H1 (cell line): ENCODE data around the gene KRT7. TPM values are rescaled to one million over a fixed set of nuclear protein-coding genes. Genes with fewer than 3 reads are reported as not detected.
A peak's percentile ranks its signal among the peaks of the same experiment; 100 is the strongest.

Source experiments
- CBX5 ChIP-seq: fragments of 300-800, 300-1000 bp; sonication (generic); IDR thresholded peaks from 2 replicates; pipeline ENCODE4 v1.7.1; 2016; ENCODE audit warnings: antibody characterized with exemption, low read length, low read depth
- CBX8 ChIP-seq: fragments of 300-800, 300-1000 bp; sonication (generic); IDR thresholded peaks from 2 replicates; pipeline ENCODE4 v1.7.1; 2016; ENCODE audit warnings: low read depth, low read length, borderline replicate concordance
- EGR1 ChIP-seq: IDR thresholded peaks from 2 replicates; pipeline ENCODE4 v1.6.1; 2011; ENCODE audit warnings: low read depth, low read length, borderline replicate concordance
- KDM1A ChIP-seq: fragments of 200-600, 300-600 bp; sonication (generic); IDR thresholded peaks from 2 replicates; pipeline ENCODE4 v1.7.1; 2016; ENCODE audit warnings: mild to moderate bottlenecking, low read length, borderline replicate concordance
- KDM4A ChIP-seq: IDR thresholded peaks from one replicate; pipeline ENCODE4 v1.7.1; 2012; ENCODE audit warnings: low read depth, mild to moderate bottlenecking, moderate library complexity, low read length, inconsistent platforms; ENCODE audit not compliant: severe bottlenecking
- PHF8 ChIP-seq: fragments of 200-600 bp; sonication (generic); conservative IDR thresholded peaks from 2 replicates; pipeline ENCODE4 v1.7.1; 2012; ENCODE audit warnings: low read depth, mild to moderate bottlenecking, inconsistent platforms, low read length, moderate library complexity
- RBBP5 ChIP-seq: IDR thresholded peaks from 2 replicates; pipeline ENCODE4 v1.7.1; 2012; ENCODE audit warnings: low read depth, mild to moderate bottlenecking, inconsistent platforms, low read length, moderate library complexity, borderline replicate concordance
- SIX5 ChIP-seq: IDR thresholded peaks from 2 replicates; pipeline ENCODE4 v1.6.1; 2011; ENCODE audit warnings: mild to moderate bottlenecking, low read depth, low read length
- SP4 ChIP-seq: IDR thresholded peaks from 2 replicates; pipeline ENCODE4 v1.6.1; 2012; ENCODE audit warnings: low read length, inconsistent platforms
- TEAD4 ChIP-seq: IDR thresholded peaks from 2 replicates; pipeline ENCODE4 v1.6.1; 2012; ENCODE audit warnings: low read depth, low read length, inconsistent platforms, mixed read lengths
- polyA plus RNA-seq, 7 experiments: library from polyadenylated mRNA; depleted of rRNA in 3 of 7; stranded (reverse) in 5 of 7; unstranded in 2 of 7; fragments of >200 nt in 5 of 7; fragments of 200-250 nt in 2 of 7; gene quantifications; 1 replicate in 5 of 7; 2 replicates in 1 of 7; 4 replicates in 1 of 7; pipeline versions ENCODE4 v1.2.1 to v1.2.3, GENCODE V29; 2011 to 2013; ENCODE audit warnings: missing spikeins in 2 of 7, mixed read lengths in 2 of 7
- total RNA-seq: library from RNA; stranded (reverse); fragmentation: NEBNext Ultra II Directional; extraction: Animal tissue kit (Norgen Biotek cat#: 25700); gene quantifications from 2 replicates; pipeline ENCODE4 v1.2.1, GENCODE V29; 2021
- TF ChIP-seq, protein P1 (sequence below): IDR thresholded peaks from 2 replicates; pipeline ENCODE4 v1.6.1; 2012; ENCODE audit warnings: inconsistent platforms
- TF ChIP-seq, protein P2 (sequence below): IDR thresholded peaks from 2 replicates; pipeline ENCODE4 v1.6.1; 2012; ENCODE audit warnings: low read length, inconsistent platforms
- TF ChIP-seq, protein P3 (sequence below): IDR thresholded peaks from 2 replicates; pipeline ENCODE4 v1.6.1; 2011; ENCODE audit warnings: low read length, improper control_type of control experiment

Gene KRT7
- total and polyA plus RNA-seq, 2 of the 8 experiments (the other 6 are each of a cell fraction or from before 2014, with no cell fraction given) = 13.2 to 19.0 TPM

DNA sequence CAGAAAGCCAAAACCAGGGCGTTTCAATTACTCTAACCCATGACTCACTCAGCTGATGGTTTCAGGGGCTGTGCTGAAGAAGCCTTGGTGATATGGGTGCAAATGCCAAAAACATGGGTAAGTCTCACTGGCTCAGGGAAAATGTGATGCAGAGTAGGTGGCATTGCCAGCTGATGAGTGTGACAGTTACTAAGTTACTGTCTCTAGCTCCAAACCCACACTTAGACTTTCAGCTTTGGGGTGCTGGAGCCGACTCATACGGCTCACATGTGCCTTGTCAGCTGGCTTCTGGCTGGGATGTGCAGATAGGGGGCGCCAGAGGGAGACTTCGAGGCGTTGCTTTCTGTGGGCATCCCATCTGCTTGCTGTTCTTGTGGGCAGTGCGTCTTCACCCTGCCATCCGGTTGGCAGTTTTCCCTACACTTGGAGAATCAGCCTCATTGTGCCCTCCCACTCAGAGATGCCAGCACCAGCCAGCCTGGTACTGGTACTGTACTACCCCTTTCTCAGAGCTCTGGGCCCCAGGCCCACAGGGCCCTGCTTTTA, 11.1 kb upstream of the KRT7 start (continued):
- TF ChIP-seq SIX5 = no peak
- TF ChIP-seq TEAD4 = no peak
- no peak for TF ChIP-seq CBX5
- TF ChIP-seq, protein P1, sequence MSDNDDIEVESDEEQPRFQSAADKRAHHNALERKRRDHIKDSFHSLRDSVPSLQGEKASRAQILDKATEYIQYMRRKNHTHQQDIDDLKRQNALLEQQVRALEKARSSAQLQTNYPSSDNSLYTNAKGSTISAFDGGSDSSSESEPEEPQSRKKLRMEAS = peak; percentile 79
- TF ChIP-seq EGR1 = no peak
- no peak for TF ChIP-seq CBX8
- TF ChIP-seq, protein P2, sequence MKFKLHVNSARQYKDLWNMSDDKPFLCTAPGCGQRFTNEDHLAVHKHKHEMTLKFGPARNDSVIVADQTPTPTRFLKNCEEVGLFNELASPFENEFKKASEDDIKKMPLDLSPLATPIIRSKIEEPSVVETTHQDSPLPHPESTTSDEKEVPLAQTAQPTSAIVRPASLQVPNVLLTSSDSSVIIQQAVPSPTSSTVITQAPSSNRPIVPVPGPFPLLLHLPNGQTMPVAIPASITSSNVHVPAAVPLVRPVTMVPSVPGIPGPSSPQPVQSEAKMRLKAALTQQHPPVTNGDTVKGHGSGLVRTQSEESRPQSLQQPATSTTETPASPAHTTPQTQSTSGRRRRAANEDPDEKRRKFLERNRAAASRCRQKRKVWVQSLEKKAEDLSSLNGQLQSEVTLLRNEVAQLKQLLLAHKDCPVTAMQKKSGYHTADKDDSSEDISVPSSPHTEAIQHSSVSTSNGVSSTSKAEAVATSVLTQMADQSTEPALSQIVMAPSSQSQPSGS = no peak
- TF ChIP-seq RBBP5 = no peak
- no peak for TF ChIP-seq PHF8
- no peak for TF ChIP-seq KDM4A
- TF ChIP-seq, protein P3, sequence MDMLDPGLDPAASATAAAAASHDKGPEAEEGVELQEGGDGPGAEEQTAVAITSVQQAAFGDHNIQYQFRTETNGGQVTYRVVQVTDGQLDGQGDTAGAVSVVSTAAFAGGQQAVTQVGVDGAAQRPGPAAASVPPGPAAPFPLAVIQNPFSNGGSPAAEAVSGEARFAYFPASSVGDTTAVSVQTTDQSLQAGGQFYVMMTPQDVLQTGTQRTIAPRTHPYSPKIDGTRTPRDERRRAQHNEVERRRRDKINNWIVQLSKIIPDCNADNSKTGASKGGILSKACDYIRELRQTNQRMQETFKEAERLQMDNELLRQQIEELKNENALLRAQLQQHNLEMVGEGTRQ = peak; percentile 22; the same call in 1 of the 2 replicates
- TF ChIP-seq KDM1A = no peak
- no peak for TF ChIP-seq SP4
